PFSK-1 (cell line): ENCODE results near the gene ZFYVE26.

Source experiments
- POLR2AphosphoS5 ChIP-seq: IDR thresholded peaks from 2 replicates; pipeline ENCODE4 v1.6.1; 2012; ENCODE audit warnings: low read depth, mild to moderate bottlenecking, control low read depth, low read length, moderate library complexity
- REST ChIP-seq, 2 experiments: IDR thresholded peaks; 2 replicates each; pipeline versions ENCODE4 v1.6.1 to v1.8.0; 2011 to 2012; ENCODE audit warnings: low read depth in 2 of 2, low read length in 2 of 2, control low read depth in 1 of 2, inconsistent platforms in 1 of 2, mild to moderate bottlenecking in 1 of 2, moderate library complexity in 1 of 2; ENCODE audit not compliant: insufficient read depth in 1 of 2
- SIN3A ChIP-seq: IDR thresholded peaks from 2 replicates; pipeline ENCODE4 v1.6.1; 2012; ENCODE audit warnings: mild to moderate bottlenecking, low read length, moderate library complexity, borderline replicate concordance; ENCODE audit not compliant: insufficient read depth
- TAF1 ChIP-seq: IDR thresholded peaks from 2 replicates; pipeline ENCODE4 v1.6.1; 2012; ENCODE audit warnings: low read length, control low read depth, borderline replicate concordance; ENCODE audit not compliant: insufficient read depth

GRCh38 chr14:67815573-67816225 is 691 bp downstream of the ZFYVE26 start:
- TF ChIP-seq REST (IDR thresholded peaks at IDR 0.05; ENCODE audit: insufficient read depth in 1 of 2, low read depth in 2 of 2, low read length in 2 of 2) (no peak), TAF1 (no peak), SIN3A (no peak), POLR2AphosphoS5 (no peak)
